GM11168 (cell line): Measurements from ENCODE around the gene GORASP2.

Experiments
- in situ Hi-C: fragments of 300-500 bp; cut with MboI; formaldehyde crosslinking; loops from one replicate; pipeline ENCODE4 v1.12.0; 2022; ENCODE audit warnings: low sequenced_read_pairs; ENCODE audit not compliant: unreplicated experiment

GORASP2 gene

GRCh38 chr2:170986566-170987258 is 57.7 kb downstream of the GORASP2 start:
- in situ Hi-C loops, result no loop called here

GRCh38 chr2:170991398-170992182 is 62.5 kb downstream of the GORASP2 start:
- in situ Hi-C loops, result no loop called here

- in situ Hi-C loops, result no loop called here
These were observed 67.3 kb downstream of the GORASP2 start for GRCh38 chr2:170996316-170996715.

- in situ Hi-C loops, result no loop called here
These were observed 69.0 kb downstream of the GORASP2 start for GRCh38 chr2:170997893-170998597.

- in situ Hi-C loops, result no loop called here
These were observed 70.6 kb downstream of the GORASP2 start for GRCh38 chr2:170999654-171000053.

GRCh38 chr2:171004363-171004762 is 75.3 kb downstream of the GORASP2 start:
- in situ Hi-C loops, result no loop called here

GRCh38 chr2:171004833-171005232 is 75.8 kb downstream of the GORASP2 start:
- in situ Hi-C loops, result no loop called here

- in situ Hi-C loops, result no loop called here
These were observed 79.6 kb downstream of the GORASP2 start for GRCh38 chr2:171008550-171009205.

GRCh38 chr2:171009386-171009785 is 80.3 kb downstream of the GORASP2 start:
- in situ Hi-C loops, result no loop called here

- in situ Hi-C loops, result no loop called here
These were observed 84.8 kb downstream of the GORASP2 start for GRCh38 chr2:171013851-171014250.

GRCh38 chr2:171016125-171016524 is 87.1 kb downstream of the GORASP2 start:
- in situ Hi-C loops, result no loop called here
